T-helper 2 cell treated with Interferon-gamma antibody and Interleukin-4, amounts not matched to agents 100 ng/mL and 5 ng/mL, for 36 hours (primary cell): ENCODE data around the gene FXN. TPM values are rescaled to one million over a fixed set of nuclear protein-coding genes. Genes with fewer than 3 reads are reported as not detected.
"Not testable (repeated sequence)": the region's sequence is repeated elsewhere in the genome, so short reads cannot be mapped to it uniquely, and the experiment has no call there.

Source experiments
- intact Hi-C: fragments of 100-400 bp; cut with micrococcal nuclease; formaldehyde crosslinking; loops from one replicate; pipeline ENCODE4 v1.15.1; 2023
- total RNA-seq: library from RNA; stranded (reverse); gene quantifications from 2 replicates; pipeline ENCODE4 v1.2.3, GENCODE V29; 2022

FXN gene
- 37.8 and 39.8 TPM in 2 replicates for total RNA-seq

GRCh38 chr9:69035438-69036308 is at the start of gene FXN:
FXN (plus strand) TSS chr9:69035752; CDS start chr9:69035783, 31 bp downstream.
- intact Hi-C loops: loop anchor here (1.0 to 5.0 kb wide), 4 partner anchors 87 to 722 kb away; partner anchors contain the start of gene TJP2

GRCh38 chr9:68986949-68987348 is 48.6 kb upstream of the FXN start:
- intact Hi-C loops: not testable (repeated sequence)

GRCh38 chr9:68991457-68991856 is 44.1 kb upstream of the FXN start:
- intact Hi-C loops: no loop called here

DNA sequence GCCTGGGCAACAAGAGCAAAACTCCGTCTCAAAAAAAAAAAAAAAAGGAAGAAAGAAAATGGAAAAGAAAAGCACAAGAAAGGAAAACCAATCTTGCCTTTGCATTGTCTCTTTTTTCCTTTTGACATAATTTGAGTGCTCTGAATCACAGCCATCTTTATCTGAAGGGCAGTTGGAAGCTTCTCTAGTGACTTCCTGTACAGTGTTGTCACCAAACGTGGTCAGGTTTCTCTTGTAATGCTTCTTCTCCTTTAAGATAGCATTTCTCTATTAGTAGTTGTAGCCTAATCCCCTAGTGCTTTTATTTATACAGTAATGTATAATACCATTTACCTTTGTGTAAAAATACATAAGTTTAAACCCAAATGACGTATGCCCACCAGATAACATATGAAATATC is 39.8 kb upstream of the FXN start:
- intact Hi-C loops: loop anchor here (5.0 kb wide), 2 partner anchors 48 to 148 kb away; no protein-coding TSS in a partner anchor

DNA sequence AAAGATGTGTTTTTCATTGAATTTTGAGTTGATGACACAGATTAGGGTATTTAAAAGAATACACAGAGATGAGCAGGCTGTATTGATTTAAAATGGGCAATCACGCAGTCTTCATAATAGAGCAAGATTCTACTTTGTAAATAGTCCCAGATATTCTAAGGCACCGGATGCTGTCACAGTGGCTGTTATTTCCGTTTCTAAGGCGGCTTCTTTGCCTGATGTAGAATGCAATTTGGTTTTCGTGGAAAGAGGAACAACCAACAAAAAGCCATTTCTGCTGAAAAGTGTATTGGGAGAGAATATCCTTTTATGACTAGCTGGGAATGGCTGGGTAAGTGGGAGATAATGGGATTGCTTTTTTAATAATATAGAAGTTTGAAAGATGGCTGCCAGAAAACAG is 39.1 kb upstream of the FXN start:
- intact Hi-C loops: loop anchor here (5.0 kb wide), 2 partner anchors 49 to 149 kb away; no protein-coding TSS in a partner anchor

DNA sequence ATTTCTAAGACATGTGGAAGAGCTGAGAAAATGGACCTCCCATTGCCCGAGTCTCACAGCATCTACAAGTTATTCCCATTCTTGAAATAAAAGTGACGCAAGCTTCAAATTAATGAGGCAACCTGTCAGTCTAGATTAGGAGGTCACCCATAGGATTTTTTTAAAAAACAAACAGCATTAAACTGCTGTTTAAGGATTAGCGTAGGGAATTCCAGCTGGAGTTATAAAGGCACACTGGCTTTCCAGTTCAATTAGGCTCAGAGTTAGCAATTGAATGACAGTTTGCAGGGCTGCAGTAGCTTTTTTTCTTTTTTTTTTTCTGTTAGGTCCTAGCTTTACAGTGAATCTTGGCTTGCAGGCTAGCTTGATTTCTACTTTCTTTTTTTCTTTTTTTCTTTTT is 37.9 kb upstream of the FXN start:
- intact Hi-C loops: loop anchor here (2.0 to 5.0 kb wide), 3 partner anchors 17 to 150 kb away; no protein-coding TSS in a partner anchor

DNA sequence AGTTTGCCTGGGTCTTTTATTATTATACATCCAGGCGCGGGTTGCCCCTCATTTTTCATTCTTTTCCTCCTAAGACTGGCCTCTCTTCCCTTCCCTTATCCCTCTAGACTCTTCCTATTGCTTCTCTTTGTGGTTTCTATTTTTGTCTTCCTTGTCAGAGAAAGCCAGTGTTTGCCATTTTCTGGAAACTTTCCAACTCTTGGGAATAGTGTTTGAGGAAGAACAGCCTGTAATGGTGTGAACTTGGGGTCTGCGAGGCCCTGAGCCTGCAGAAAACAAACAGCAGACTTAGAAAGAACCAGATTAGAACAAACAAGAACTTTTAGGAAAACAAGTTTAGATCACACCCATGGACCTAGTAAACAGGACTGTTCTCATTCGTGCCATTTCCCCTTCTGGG is 37.2 kb upstream of the FXN start:
- intact Hi-C loops: loop anchor here (2.0 to 5.0 kb wide), 3 partner anchors 18 to 151 kb away; no protein-coding TSS in a partner anchor

GRCh38 chr9:68998812-68999211 is 36.7 kb upstream of the FXN start:
- intact Hi-C loops: loop anchor here (1.0 to 5.0 kb wide), 7 partner anchors 18 to 415 kb away; partner anchors contain the start of gene PIP5K1B

- intact Hi-C loops: loop anchor here (1.0 to 5.0 kb wide), 7 partner anchors 19 to 415 kb away; partner anchors contain the start of gene PIP5K1B
These were observed 36.0 kb upstream of the FXN start for GRCh38 chr9:68999393-69000105.

DNA sequence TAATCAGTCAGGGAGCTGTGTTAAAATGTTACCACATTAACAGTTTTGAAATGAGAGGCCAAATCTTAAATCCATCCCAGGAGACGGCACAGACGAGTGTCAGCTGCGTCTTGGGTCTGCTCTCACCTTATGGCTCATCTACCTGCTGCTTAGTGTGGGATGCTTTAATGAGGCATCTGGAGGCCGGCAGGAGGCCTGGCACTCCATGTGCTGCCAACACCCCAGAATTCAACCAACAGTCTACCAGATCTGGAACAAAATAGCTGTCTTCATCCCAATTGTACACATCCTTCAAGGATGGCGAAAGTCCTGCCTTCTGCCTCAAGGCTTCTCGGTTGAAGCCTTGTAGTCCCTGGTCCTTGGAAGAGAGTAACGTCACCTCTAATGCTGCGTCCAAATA is 33.6 kb upstream of the FXN start:
- intact Hi-C loops: no loop called here

DNA sequence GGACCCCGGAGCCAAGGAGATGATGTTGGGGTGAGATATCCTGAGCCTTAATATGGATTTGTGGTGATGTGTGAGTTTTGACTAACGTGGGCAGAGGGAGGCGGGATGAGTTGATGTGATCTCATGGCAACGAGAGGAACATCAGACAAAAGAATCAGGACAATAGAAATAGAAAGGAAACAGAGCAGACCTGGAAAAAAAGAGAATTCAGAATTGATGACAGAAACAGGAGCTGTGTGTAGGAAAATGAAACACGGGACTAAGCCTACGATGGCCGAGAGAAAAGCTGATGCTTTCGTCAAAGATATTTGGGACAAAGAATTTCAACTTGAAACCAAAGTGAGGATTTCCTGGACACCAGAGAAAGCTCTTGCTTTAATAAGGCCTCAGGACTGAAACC is 32.5 kb upstream of the FXN start:
- intact Hi-C loops: no loop called here

DNA sequence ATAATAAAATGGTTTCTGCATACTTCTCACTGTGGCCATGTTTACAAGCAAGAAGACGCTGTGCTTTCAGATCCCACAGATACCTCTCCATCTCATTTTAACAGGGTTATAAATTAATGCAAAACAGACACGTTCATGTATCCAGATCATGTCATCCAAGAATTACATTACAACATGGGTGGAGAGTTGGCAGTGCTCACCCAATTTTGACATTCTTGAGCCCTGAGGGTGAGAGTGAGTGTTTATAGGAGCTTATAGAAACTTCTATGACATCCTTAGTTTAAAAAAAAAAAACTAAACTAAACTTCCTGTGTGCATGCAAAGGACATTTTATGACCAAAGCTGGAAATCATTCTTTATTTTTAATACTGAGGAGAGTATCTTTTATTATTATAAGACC is 30.7 kb upstream of the FXN start:
- intact Hi-C loops: no loop called here

DNA sequence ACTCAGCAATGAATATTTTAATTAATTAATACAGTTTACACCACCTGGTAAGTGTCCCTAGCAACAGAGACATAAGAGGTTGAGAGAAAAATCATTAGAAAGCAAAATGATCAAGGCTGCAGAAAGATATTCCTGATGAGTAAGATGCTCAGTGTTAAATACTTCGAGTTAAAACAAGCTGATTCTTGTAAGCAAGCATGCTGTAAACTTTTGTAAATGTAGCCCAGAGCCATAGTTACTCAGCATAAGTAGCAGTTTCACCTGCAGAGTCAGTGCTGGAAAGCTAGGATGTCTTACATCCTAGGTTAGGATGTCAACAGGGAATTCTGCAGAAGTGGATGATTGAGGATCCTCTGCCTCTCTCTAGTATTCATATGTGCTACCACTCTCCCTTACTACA is 25.8 kb upstream of the FXN start:
- intact Hi-C loops: no loop called here

DNA sequence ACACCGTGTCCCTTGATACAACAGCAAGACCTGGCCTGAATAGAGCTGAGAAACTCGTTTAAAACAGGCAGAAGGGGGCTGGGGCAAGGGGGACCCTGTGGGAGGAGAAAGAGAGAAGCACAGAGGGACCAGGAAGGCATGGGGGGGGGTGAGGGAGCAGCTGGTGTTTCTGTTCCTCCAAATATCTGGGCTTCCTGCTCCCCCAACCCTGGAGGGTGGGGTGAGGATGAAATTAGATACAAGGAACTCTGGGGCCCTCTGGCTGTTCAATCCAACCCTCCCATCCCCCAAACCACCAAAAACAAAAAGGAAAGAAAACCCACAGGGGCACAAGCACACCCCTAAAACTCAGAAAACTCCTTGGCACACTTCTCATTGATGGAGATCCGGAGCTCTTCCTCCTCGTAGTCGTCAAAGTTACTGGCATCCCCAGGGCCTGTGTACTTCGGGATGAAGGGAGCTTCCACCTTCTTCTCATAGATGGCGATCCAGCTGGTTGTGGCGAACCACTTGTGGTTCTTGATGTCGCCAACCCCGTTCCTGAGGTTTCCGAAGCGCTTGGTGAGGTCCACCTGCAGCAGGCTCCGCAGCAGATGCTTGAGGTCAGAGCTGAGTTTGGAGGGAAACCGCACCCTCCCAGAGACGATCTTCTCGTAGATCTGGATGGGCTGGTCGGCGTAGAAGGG is 22.7 kb upstream of the FXN start:
- intact Hi-C loops: no loop called here

DNA sequence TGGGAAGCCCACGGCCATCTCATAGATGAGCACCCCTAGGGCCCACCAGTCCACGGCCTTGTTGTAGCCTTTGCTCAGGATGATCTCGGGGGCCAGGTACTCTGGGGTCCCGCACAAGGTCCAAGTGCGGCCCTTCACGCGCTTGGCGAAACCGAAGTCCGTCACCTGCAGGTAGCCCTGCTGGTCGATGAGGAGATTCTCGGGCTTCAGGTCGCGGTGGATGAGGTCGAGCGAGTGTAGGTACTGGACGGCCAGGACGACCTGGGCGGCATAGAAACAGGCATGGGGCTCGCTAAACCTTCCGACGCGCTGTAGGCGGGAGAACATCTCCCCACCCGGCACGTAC is 22.2 kb upstream of the FXN start:
- intact Hi-C loops: no loop called here

DNA sequence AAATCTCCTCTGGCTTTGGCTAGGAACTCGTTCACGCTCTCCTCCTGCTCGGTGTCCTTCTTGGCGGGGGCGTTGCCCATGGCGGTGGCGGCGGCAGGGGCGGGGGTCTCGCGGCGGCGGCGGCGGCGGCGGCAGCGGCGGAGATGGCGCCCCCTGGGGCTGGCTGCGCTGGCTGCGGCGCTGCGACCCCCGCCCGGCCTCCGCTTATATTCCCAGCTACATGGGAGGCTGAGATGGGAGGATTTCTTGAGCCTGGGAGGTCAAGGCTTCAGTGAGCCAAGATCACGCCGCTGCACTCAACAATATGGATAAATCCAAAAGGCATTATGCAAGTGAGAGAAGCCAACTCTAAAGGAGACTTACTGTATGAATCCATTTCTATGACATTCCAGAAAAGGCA is 21.5 kb upstream of the FXN start, which contains the start of gene PRKACG:
PRKACG (minus strand) TSS at position 101 of the 400 bp plus-strand sequence; CDS start at position 80, 21 bp downstream.
- intact Hi-C loops: no loop called here

DNA sequence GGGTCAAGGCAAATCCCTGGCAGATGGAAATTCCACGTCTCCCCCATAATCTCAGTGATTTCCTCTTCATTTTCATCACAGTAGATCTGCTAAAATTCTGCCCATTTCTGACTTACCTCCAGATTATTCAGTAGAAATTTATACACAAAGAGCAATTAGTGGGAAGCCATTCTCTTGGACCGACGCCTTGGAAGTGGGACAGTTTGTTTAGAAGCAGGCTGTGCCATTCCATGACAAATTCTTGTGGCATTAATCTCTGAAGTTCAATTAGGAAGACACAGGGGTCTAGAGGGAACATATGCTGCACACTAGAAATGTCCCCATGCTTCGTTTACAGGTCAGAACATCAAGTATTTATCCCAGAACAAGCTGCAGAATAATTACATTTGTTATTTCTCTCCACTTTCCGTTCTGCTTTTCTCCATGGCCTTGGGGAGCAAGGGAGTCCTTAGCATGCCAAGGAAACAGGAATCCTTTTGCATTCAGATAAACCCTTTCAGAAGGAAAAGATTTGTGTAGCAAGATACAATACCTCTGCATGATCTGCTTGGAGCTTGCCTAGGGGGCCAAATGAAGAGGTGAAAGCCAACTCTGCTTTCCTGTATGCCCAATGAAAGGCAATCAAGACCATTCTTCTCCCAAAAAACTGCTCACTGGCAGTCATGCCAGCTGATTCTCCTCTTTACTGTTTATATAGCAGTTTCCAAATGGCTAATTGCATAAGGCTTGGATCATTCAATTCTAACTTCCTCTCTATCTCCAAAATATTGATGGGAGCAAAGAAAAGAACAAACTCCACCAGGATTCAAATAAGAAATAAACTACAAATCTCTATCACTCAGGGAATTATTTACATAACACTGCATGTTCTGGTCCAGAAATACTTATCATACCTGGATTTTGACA is 19.1 kb upstream of the FXN start:
- intact Hi-C loops: no loop called here

- intact Hi-C loops: no loop called here
These were observed 16.8 kb upstream of the FXN start for GRCh38 chr9:69018737-69019136.

DNA sequence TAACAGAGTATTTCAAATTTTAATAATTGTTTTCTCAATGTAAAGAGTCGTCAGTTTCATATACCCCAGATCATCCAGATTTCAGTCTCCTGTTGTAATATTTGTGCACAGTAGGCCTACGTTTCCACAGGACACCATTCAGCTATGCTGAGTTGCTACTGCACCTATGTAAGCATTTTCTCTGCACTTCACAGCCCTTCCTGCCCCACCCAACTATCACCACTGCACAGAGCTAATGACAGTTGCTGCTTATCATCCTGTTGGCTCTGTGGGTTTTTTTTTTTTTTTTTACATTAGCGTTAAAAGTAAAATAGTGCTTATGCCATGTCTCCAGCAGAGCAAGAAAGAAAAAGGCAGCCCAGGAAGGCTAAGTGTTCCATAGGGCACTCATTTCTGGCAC is 15.7 kb upstream of the FXN start:
- intact Hi-C loops: loop anchor here (1.0 kb wide), 1 partner anchor 8 kb away; no protein-coding TSS in a partner anchor
